ENCODE measurements around the gene GRM8. TPM values are rescaled to one million over a fixed set of nuclear protein-coding genes. Genes with fewer than 3 reads are reported as not detected.
A peak's percentile ranks its signal among the peaks of the same experiment; 100 is the strongest.

The GRM8 gene
- total and polyA plus RNA-seq, 10 of the 15 experiments (the other 5 are each of a cell fraction or from before 2014, with no cell fraction given): 0.33 to 7.1 (median 0.45) TPM; not detected in 2

DNA sequence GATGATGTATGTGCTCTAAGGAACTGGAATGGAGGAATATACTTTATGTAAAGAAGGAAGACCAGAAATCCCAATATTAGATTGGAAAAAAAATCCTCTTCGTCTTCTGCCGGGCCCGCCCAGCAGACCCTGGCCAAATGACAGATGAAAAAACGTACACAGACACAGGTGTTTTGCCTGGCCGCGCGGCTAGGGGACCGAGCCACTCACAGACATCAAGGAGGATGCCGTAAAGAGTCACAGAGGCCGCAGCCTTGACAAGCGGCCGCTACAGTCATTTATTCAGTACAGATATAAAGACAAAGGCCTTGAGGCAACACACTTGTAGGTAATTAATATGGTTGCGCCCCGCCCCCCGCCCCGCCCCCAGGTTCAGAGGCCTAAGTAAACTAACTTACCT lies 594.1 kb downstream of the GRM8 start:
- no TSS peak for BruUV-seq (replicated peaks)

More for the DNA sequence above, 594.1 kb downstream of the GRM8 start:
- Histone ChIP-seq H3K4me2 (ENCODE audit: control insufficient read depth, insufficient read depth) (peak overlapping the region; percentile 62; the same call in 1 of the 2 replicates), H3K36me3 (ENCODE audit: control insufficient read depth in 2 of 2, insufficient read depth in 2 of 2, low read length in 1 of 2) (no peaks in the 10 kb centered on the region), H3K4me3 (no peak overlapping the region; the same call in 1 of the 2 replicates), H3K27ac (ENCODE audit: control insufficient read depth, insufficient read depth) (peak overlapping the region; percentile 93), H3K4me1 (ENCODE audit: control insufficient read depth, insufficient read depth, low read length) (peaks cover 21% of the 10 kb centered on the region), H3K9me3 (replicated peaks; ENCODE audit: control insufficient read depth, insufficient read depth, low read length) (peaks cover 22% of the 10 kb centered on the region), H3K79me2 (ENCODE audit: control insufficient read depth, insufficient read depth, low read length) (no peaks in the 10 kb centered on the region), H2AFZ (ENCODE audit: control insufficient read depth, low read depth, low read length) (peak overlapping the region; percentile 80; the same call in 1 of the 2 replicates), H3K9ac (ENCODE audit: control insufficient read depth, insufficient read depth, low read length) (no peak overlapping the region; the same call in 1 of the 2 replicates), H3K27me3 (replicated peaks in 1 of 2; ENCODE audit: control insufficient read depth in 2 of 2, insufficient read depth in 2 of 2, low read length in 1 of 2) (no peaks in the 10 kb centered on the region), H4K20me1 (ENCODE audit: control insufficient read depth, insufficient read depth) (no peaks in the 10 kb centered on the region)
- DNase-seq (ENCODE audit: low read depth, low spot score) (no peak), ATAC-seq (peak; percentile 17), FAIRE-seq (no peak)
- in situ Hi-C loops (cut with MboI) (no loop called here), intact Hi-C loops (cut with micrococcal nuclease; ENCODE audit: unreplicated experiment) (loop anchor here (1.0 to 5.0 kb wide), 4 partner anchors 43 to 208 kb away; no protein-coding TSS in a partner anchor)
- 76% methylated on average over 16 of the region's 16 CpGs for WGBS (ENCODE audit: insufficient coverage, insufficient replicate concordance, low lambda C conversion rate, missing lambda C conversion rate)
- ChIA-PET CTCF (interaction anchor here (0.8 to 1.7 kb wide), 5 partner anchors 31 to 60 kb away, joined by 3 to 14 read pairs (median 3); no protein-coding TSS in a partner anchor), POLR2A (interaction anchor here (0.5 to 3.5 kb wide), 8 partner anchors 40 to 1169 kb away, joined by 3 to 21 read pairs (median 5); no protein-coding TSS in a partner anchor), RAD21 (ENCODE audit: unreplicated experiment) (interaction anchor here (0.7 to 6.3 kb wide), 13 partner anchors 37 to 208 kb away, joined by 3 to 189 read pairs (median 6); no protein-coding TSS in a partner anchor), SMC1A (ENCODE audit: uncharacterized antibody, unreplicated experiment) (interaction anchor here (0.5 to 6.1 kb wide), 16 partner anchors 18 to 579 kb away, joined by 3 to 122 read pairs (median 6); no protein-coding TSS in a partner anchor)
- 0 out of 2 replicates have a peak, but pooled peaks have one; percentile 37 for TF ChIP-seq ZNF24 (IDR thresholded peaks at IDR 0.05)
- TF ChIP-seq, protein P1, sequence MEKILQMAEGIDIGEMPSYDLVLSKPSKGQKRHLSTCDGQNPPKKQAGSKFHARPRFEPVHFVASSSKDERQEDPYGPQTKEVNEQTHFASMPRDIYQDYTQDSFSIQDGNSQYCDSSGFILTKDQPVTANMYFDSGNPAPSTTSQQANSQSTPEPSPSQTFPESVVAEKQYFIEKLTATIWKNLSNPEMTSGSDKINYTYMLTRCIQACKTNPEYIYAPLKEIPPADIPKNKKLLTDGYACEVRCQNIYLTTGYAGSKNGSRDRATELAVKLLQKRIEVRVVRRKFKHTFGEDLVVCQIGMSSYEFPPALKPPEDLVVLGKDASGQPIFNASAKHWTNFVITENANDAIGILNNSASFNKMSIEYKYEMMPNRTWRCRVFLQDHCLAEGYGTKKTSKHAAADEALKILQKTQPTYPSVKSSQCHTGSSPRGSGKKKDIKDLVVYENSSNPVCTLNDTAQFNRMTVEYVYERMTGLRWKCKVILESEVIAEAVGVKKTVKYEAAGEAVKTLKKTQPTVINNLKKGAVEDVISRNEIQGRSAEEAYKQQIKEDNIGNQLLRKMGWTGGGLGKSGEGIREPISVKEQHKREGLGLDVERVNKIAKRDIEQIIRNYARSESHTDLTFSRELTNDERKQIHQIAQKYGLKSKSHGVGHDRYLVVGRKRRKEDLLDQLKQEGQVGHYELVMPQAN (conservative IDR thresholded peaks at IDR 0.05): 0 out of 2 replicates have a peak, but pooled peaks have one; percentile 38
- TF ChIP-seq, protein P2, sequence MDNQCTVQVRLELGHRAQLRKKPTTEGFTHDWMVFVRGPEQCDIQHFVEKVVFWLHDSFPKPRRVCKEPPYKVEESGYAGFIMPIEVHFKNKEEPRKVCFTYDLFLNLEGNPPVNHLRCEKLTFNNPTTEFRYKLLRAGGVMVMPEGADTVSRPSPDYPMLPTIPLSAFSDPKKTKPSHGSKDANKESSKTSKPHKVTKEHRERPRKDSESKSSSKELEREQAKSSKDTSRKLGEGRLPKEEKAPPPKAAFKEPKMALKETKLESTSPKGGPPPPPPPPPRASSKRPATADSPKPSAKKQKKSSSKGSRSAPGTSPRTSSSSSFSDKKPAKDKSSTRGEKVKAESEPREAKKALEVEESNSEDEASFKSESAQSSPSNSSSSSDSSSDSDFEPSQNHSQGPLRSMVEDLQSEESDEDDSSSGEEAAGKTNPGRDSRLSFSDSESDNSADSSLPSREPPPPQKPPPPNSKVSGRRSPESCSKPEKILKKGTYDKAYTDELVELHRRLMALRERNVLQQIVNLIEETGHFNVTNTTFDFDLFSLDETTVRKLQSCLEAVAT (IDR thresholded peaks at IDR 0.05): peak; percentile 96
- TF ChIP-seq SMC3 (IDR thresholded peaks at IDR 0.05; ENCODE audit: borderline replicate concordance, low read length): no peak
- TF ChIP-seq, protein P3, sequence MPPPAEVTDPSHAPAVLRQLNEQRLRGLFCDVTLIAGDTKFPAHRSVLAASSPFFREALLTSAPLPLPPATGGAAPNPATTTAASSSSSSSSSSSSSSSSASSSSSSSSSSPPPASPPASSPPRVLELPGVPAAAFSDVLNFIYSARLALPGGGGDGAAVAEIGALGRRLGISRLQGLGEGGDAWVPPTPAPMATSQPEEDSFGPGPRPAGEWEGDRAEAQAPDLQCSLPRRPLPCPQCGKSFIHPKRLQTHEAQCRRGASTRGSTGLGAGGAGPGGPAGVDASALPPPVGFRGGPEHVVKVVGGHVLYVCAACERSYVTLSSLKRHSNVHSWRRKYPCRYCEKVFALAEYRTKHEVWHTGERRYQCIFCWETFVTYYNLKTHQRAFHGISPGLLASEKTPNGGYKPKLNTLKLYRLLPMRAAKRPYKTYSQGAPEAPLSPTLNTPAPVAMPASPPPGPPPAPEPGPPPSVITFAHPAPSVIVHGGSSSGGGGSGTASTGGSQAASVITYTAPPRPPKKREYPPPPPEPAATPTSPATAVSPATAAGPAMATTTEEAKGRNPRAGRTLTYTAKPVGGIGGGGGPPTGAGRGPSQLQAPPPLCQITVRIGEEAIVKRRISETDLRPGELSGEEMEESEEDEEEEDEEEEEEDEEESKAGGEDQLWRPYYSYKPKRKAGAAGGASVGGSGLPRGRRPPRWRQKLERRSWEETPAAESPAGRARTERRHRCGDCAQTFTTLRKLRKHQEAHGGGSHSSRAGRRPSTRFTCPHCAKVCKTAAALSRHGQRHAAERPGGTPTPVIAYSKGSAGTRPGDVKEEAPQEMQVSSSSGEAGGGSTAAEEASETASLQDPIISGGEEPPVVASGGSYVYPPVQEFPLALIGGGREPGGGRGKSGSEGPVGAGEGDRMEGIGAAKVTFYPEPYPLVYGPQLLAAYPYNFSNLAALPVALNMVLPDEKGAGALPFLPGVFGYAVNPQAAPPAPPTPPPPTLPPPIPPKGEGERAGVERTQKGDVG (CRISPR knock-in tag; IDR thresholded peaks at IDR 0.05): 0 out of 2 replicates have a peak, but pooled peaks have one; percentile 3

Data from GM12878 (cell line).